Measurements from ENCODE around the gene MYT1.

GRCh38 chr20:64151633-64152530 lies 12.4 kb upstream of the MYT1 start:
- TF ChIP-seq POLR2A (IDR thresholded peaks at IDR 0.05) (no peak), CTCF (IDR thresholded peaks at IDR 0.05) (no peak)

Data from uterus (tissue), 2 donors.